ENCODE data around the gene GRIK4.

Gene GRIK4

GRCh38 chr11:120710354-120711131 is 199.0 kb downstream of the GRIK4 start:
- TF ChIP-seq GATA3 (IDR thresholded peaks at IDR 0.05; ENCODE audit: low read depth, low read length) (no peak), GATA2 (IDR thresholded peaks at IDR 0.05; ENCODE audit: low read depth, low read length) (no peak)

GRCh38 chr11:120712014-120712413 is 200.5 kb downstream of the GRIK4 start:
- no peak for TF ChIP-seq GATA2 (IDR thresholded peaks at IDR 0.05; ENCODE audit: low read depth, low read length)
- no peak for TF ChIP-seq GATA3 (IDR thresholded peaks at IDR 0.05; ENCODE audit: low read depth, low read length)

- no peak for TF ChIP-seq GATA2 (IDR thresholded peaks at IDR 0.05; ENCODE audit: low read depth, low read length)
- TF ChIP-seq GATA3 (IDR thresholded peaks at IDR 0.05; ENCODE audit: low read depth, low read length) = no peak
These were observed 201.3 kb downstream of the GRIK4 start for GRCh38 chr11:120712881-120713280.

GRCh38 chr11:120713296-120713695 is 201.7 kb downstream of the GRIK4 start:
- TF ChIP-seq GATA3 (IDR thresholded peaks at IDR 0.05; ENCODE audit: low read depth, low read length) (no peak), GATA2 (IDR thresholded peaks at IDR 0.05; ENCODE audit: low read depth, low read length) (0 out of 2 replicates have a peak, but pooled peaks have one; percentile 19)

- no peak for TF ChIP-seq GATA3 (IDR thresholded peaks at IDR 0.05; ENCODE audit: low read depth, low read length)
- TF ChIP-seq GATA2 (IDR thresholded peaks at IDR 0.05; ENCODE audit: low read depth, low read length) = no peak
These were observed 202.9 kb downstream of the GRIK4 start for GRCh38 chr11:120714438-120714837.

GRCh38 chr11:120715239-120715638 is 203.7 kb downstream of the GRIK4 start:
- TF ChIP-seq GATA2 (IDR thresholded peaks at IDR 0.05; ENCODE audit: low read depth, low read length) (no peak), GATA3 (IDR thresholded peaks at IDR 0.05; ENCODE audit: low read depth, low read length) (no peak)

- no peak for TF ChIP-seq GATA2 (IDR thresholded peaks at IDR 0.05; ENCODE audit: low read depth, low read length)
- TF ChIP-seq GATA3 (IDR thresholded peaks at IDR 0.05; ENCODE audit: low read depth, low read length) = no peak
These were observed 205.5 kb downstream of the GRIK4 start for GRCh38 chr11:120717042-120717441.

GRCh38 chr11:120717623-120718022 is 206.1 kb downstream of the GRIK4 start:
- no peak for TF ChIP-seq GATA3 (IDR thresholded peaks at IDR 0.05; ENCODE audit: low read depth, low read length)
- no peak for TF ChIP-seq GATA2 (IDR thresholded peaks at IDR 0.05; ENCODE audit: low read depth, low read length)

- no peak for TF ChIP-seq GATA3 (IDR thresholded peaks at IDR 0.05; ENCODE audit: low read depth, low read length)
- TF ChIP-seq GATA2 (IDR thresholded peaks at IDR 0.05; ENCODE audit: low read depth, low read length) = no peak
These were observed 206.6 kb downstream of the GRIK4 start for GRCh38 chr11:120718171-120718570.

- no peak for TF ChIP-seq GATA2 (IDR thresholded peaks at IDR 0.05; ENCODE audit: low read depth, low read length)
- TF ChIP-seq GATA3 (IDR thresholded peaks at IDR 0.05; ENCODE audit: low read depth, low read length) = no peak
These were observed 207.8 kb downstream of the GRIK4 start for GRCh38 chr11:120719348-120719747.

- no peak for TF ChIP-seq GATA3 (IDR thresholded peaks at IDR 0.05; ENCODE audit: low read depth, low read length)
- no peak for TF ChIP-seq GATA2 (IDR thresholded peaks at IDR 0.05; ENCODE audit: low read depth, low read length)
These were observed 209.2 kb downstream of the GRIK4 start for GRCh38 chr11:120720760-120721159.

GRCh38 chr11:120722524-120722923 is 211.0 kb downstream of the GRIK4 start:
- TF ChIP-seq GATA3 (IDR thresholded peaks at IDR 0.05; ENCODE audit: low read depth, low read length) = no peak
- no peak for TF ChIP-seq GATA2 (IDR thresholded peaks at IDR 0.05; ENCODE audit: low read depth, low read length)

- TF ChIP-seq GATA2 (IDR thresholded peaks at IDR 0.05; ENCODE audit: low read depth, low read length) (no peak), GATA3 (IDR thresholded peaks at IDR 0.05; ENCODE audit: low read depth, low read length) (no peak)
These were observed 212.2 kb downstream of the GRIK4 start for GRCh38 chr11:120723751-120724150.

GRCh38 chr11:120727752-120728151 is 216.2 kb downstream of the GRIK4 start:
- TF ChIP-seq GATA3 (IDR thresholded peaks at IDR 0.05; ENCODE audit: low read depth, low read length) (no peak), GATA2 (IDR thresholded peaks at IDR 0.05; ENCODE audit: low read depth, low read length) (no peak)

- TF ChIP-seq GATA2 (IDR thresholded peaks at IDR 0.05; ENCODE audit: low read depth, low read length) = no peak
- no peak for TF ChIP-seq GATA3 (IDR thresholded peaks at IDR 0.05; ENCODE audit: low read depth, low read length)
These were observed 223.5 kb downstream of the GRIK4 start for GRCh38 chr11:120735035-120735434.
